Measurements from ENCODE around the gene SERHL2.

DNA sequence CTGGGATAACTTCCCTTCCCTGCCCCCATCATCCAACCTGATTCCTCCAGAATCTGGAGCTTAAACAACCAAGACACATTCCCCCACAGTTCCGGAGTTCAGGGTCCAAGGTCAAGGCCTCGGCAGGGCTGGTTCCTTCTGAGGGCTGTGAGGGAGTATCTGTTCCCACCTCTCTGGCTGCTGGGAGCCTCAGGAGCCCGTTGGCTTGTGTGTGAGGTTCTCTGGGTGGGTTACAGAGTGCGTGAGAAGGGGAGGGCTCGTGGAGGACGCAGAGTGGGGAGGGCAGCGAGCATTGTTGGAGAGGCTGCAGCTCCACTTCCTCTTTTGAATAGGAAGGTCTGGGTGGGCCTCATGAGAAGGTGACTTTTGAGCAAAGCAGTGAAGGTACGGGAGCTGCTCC lies 8.5 kb downstream of the SERHL2 start:
- TF ChIP-seq EZH2 (IDR thresholded peaks at IDR 0.05; ENCODE audit: insufficient read depth, poor library complexity, severe bottlenecking) (no peak), EZH2phosphoT487 (IDR thresholded peaks at IDR 0.05; ENCODE audit: insufficient read depth, low read depth) (no peak)
